HG02884 (cell line): ENCODE data around the gene NR6A1.

Experiments
- ATAC-seq: cut with Tn5 transposase; IDR thresholded peaks from one replicate; pipeline ENCODE4 v1.9.1; 2021; ENCODE audit warnings: mild to moderate bottlenecking, moderate library complexity; ENCODE audit not compliant: unreplicated experiment

The NR6A1 gene

DNA sequence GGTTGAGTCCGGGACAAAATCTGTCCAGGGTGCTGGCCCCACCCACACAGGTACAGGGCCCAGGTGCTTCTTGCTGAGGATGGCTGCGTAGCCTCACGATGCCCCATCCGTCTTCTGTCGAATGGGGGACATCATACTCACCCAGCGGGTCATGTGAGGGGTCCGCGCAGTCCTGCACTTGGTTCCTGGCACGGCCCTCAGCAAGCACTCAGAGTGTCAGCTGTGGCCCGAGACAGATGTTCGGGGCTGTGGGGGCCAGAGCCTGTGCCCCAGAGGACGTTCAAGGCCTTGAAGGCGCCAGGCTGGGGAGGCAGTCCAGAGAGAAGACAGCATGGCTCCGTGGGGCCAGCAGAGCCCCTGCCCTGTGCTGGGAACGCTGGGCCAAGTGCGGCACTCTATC lies 291.7 kb downstream of the NR6A1 start:
- ATAC-seq = no peak

GRCh38 chr9:124478354-124478753 lies 292.8 kb downstream of the NR6A1 start:
- ATAC-seq = no peak

- ATAC-seq = no peak
Observed at GRCh38 chr9:124477648-124478285, 293.3 kb downstream of the NR6A1 start.

DNA sequence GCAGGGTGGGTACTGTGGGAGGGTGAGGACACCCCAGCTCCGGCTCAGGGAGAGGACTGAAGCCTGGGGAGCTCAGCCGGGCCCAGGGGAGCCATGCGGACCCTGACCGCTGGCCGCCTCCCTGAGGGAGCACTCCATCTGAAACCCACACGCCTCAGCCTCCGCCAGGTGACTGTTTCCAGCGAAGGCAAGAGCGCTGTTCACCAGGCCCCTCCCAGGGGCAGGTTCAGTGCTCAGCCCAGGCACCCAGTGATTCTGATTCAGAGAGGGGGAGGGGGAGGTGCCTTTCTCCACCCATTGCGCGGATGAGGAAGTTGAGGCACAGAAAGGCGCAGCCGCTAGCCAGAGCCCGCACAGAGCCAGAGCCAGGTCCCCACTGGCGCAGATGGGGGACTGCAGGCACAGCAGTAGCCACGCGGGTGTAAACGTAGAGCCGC lies 293.9 kb downstream of the NR6A1 start:
- ATAC-seq = no peak

DNA sequence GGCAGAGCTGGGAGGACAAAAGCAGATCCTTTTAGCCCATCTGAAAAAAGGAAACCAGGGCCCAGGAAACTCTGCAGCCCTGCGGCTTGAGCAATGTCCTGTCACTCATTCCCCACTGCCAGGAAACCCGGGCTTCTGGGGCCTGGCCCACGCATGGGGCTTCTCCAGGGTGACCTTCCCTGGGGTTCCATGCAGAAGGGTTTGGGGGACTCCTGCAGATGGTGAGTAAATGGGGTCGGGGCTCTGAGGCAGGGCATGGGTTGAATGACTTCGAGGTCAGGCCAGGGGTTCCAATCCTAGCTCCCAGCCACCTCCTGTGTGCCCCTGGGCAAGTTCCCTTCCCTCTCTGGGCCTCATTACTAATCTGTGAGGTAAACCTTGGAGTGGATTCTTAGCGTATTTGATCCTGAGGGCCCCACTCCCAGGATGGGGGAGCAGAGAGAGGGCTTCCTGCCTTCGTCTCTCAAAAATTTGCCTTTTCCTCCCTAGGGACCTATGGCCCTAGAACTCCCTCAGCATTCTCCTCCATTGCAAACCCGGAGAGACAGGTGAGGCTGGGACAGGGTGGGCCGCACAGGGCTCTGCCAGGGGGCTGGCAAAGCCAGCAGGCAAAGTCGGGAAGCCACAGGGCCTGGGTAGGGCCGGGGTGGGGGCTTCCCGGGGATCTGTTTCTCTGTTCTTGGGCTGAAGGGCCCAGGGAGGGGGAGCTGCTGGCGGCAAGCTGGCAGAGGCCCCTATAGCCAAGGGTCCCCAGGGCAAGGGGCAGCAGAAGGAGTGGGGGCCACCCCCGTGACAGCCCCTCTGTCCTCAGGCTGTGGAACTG lies 295.0 kb downstream of the NR6A1 start:
- ATAC-seq = no peak

DNA sequence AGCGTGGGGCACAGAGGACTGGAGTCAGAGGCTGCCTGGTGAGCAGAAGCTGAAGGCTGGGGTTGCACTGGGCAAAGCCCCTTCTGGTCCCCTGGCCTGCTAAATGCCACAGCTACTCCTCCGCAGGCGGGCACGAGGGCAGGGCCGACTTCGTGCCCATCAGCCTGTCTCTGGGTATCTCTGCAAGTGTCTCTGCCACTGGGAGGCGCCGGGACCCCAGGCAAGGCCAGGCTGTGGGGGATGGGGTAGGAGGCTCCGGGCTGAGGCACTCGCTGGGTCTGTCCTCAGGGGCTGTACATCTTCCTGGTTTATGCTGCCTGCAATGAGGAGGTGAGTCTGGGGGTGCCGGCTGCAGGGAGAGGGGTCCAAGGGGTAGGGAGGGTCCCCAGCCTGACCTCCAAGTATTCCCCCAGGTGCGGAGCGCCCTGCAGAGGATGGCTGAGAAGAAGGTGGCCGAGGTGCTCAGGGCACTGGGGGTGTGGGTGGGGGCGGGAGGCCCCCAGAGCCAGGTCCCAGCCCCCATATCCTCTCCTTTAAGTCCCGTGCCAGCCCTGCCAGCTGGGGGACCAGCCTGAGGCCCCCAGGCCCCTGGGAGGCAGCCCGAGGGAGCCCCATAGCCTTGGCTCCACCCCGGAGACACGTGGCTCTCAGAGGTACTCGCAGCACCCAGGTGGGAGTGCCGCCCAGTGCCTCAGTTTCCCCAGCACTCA lies 295.8 kb downstream of the NR6A1 start:
- ATAC-seq = no peak

DNA sequence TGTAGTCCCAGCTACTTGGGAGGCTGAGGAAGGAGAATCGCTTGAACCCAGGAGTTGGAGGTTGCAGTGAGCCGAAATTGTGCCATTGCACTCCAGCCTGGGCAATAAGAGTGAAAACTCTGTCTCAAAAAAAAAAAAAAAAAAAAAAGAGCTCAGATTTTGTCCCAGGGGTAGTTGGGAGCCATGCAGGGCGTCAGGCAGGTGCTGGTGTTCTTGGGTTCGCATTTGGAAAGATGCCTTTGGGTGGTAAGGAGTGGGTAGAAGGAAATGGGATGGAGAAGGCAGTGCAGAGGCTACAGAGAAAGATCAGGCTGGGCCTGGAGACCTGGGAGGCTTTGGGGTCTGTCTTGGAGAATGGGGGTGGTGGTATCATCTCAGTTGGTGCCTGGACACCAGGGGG lies 297.0 kb downstream of the NR6A1 start:
- ATAC-seq = no peak

DNA sequence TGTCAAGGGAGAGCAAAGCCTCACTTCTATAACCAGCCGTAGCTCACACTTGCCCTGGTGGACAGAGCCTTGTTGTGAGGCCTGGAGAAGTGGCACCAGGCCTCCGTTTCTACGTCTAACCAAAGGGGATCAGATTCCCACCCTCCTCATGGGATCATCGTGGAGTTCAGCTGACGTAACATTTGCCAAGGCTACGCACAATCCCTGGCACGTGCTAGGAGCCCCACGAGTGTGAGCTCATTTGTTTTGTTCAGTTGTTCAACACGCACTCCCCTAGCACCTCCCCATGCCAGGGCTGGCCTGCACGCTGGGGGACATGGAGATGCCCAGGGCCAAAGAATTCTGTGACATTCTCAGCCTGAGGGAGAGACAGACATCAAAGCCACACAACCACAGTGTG lies 297.8 kb downstream of the NR6A1 start:
- no peak for ATAC-seq

DNA sequence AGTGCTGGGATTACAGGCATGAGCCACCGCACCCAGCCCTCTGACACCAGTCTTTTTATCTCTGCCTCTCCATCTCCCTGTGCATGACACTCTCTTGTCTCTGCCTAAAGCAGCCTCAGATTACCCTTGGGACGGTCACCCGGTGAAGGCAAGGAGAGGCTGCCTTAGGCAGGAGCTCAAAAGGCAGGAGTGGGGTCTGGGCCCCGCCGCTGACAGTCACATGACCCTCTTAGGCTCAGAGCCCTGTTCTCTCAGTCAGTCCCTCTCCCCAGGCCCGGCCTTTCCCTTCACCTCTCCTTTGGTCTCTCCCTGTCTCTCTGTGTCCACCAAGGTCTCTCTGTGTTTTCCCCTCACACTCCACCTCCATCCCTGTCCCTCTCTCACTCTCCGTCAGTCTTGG lies 298.3 kb downstream of the NR6A1 start:
- ATAC-seq = no peak

- no peak for ATAC-seq
Observed at GRCh38 chr9:124471761-124472160, 299.4 kb downstream of the NR6A1 start.

GRCh38 chr9:124470726-124471125 lies 300.4 kb downstream of the NR6A1 start:
- no peak for ATAC-seq

DNA sequence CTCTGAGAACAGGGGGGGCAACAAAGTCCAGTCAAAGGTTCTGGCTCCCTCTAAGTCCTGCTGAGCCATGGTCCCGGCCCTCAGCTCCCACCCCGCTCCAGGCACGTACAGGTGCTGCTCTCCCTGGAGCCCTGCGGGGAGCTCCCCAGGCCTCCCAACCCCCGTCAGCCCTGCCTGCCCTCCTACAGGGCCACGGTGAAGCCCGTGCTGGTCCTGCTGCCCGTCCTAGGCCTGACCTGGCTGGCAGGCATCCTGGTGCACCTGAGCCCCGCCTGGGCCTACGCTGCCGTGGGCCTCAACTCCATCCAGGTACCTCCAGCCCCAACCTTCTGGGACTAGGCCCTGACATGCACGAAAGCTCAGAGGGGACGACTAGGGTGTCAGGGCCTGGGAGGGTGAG lies 300.8 kb downstream of the NR6A1 start:
- ATAC-seq = no peak

GRCh38 chr9:124469011-124469832 lies 301.9 kb downstream of the NR6A1 start:
- no peak for ATAC-seq

GRCh38 chr9:124468061-124468740 lies 302.9 kb downstream of the NR6A1 start:
- no peak for ATAC-seq

GRCh38 chr9:124467410-124468060 lies 303.6 kb downstream of the NR6A1 start:
- ATAC-seq = no peak
